ENCODE measurements around the gene INSYN2B.
"Not testable (repeated sequence)": the region's sequence is repeated elsewhere in the genome, so short reads cannot be mapped to it uniquely, and the experiment has no call there.

Gene INSYN2B

GRCh38 chr5:169840405-169840804 lies 139.9 kb downstream of the INSYN2B start:
- no peak for FAIRE-seq

- no peak for FAIRE-seq
These were observed 141.6 kb downstream of the INSYN2B start for GRCh38 chr5:169838688-169839087.

DNA sequence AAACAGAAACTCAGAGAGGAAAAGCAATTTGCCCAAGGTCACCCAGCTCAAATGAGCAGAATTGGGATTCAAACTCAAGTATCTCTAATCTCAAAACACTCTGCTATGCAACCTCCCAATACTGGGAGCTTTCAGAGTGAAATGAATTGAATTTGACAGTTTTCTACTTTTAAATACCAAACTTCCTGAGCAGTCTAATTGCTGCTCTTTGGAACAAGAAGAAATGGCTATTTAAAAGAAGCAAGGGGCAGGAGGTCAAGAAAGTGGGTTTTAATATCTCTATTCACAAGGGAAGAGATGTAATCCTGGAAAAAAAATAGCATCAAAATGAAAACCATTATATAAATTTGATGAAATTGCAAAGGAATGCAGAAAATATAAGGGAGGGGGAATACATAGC lies 142.6 kb downstream of the INSYN2B start:
- FAIRE-seq, result no peak

DNA sequence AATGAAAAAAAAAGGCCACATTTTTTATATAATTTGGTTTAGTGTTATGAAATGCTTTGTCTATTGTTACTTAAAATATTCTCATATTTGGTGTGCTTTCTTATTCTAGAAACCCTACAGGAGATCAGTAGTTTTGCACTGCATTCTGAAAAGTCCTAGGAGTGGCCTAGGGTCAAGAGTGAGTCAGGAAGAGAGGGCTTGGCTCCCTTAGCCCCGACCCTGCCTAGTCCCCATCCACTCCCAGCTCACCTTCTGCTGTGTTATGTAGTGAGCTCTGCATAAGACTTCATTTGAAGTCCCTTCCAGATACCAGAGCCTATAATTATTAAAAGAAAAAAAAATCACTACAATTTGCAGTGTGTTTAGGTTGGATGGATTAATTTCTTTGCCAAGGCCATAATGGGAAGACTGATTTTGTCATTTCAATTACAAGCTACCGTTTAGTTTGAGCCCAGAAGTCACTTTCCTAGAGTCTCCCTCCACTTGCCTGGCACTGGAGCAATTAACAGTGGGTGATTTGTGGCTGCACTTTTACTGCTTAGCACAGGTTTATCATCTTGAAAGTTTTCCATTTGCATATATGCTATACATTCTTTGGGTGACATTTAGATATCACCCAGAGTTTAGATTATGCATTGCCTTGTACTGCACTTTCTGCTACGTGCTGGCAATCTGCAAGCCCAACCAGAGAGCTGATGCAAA lies 143.3 kb downstream of the INSYN2B start:
- no peak for FAIRE-seq

DNA sequence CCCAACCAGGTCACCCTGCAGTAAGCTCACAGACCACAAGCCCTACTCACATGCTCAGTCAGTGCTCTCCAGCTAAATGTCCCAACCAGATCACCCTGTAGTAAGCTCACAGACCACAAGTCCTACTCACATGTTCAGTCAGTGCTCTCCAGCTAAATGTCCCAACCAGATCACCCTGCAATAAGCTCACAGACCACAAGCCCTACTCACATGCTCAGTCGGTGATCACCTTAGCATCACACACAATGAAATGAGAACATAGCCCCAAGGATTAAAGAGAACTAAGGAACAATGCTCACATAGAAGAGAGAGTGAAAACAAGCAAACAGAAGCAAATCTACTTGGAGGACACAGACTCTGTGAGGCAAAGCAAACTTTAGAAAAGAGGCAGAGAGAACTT lies 145.8 kb downstream of the INSYN2B start:
- not testable (repeated sequence) for FAIRE-seq

GRCh38 chr5:169833681-169834292 lies 146.5 kb downstream of the INSYN2B start:
- FAIRE-seq, result not testable (repeated sequence)

DNA sequence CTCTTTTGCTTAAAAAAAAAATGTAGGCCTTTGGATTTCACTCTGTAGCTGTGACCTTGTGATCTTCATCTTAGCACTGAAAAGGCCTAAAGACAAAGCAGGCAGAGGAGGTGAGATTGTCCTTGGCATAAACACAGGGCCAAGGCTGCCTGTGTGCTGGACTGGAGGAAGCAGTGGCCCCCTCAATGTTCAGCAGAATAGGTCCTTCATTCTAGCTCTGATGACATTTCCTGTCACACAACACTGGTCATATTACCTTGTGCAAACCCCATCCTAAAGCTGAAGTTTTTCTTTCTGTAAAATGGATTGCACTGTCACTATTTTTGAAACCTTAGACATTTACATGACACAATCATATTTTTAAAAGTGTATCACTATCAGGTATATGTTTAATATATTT lies 147.4 kb downstream of the INSYN2B start:
- no peak for FAIRE-seq

DNA sequence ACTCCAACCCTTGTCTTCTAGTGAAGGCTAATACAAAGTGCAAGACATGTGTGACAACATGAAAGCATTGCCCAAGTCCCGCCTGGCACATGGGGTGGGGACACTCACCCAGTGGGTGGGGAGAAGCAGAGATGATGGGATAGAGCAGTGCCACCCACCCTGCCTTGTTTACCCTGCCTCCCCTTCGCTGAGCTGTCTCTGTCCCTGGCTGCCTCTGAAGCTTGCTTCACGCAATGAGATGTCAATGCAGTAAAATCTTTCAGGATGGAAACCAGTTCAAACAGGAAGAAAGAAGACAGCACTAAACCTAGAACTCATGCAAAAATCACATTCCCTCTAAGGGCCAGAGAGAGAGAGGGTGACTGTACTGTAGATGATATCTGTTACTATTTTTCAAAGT lies 148.0 kb downstream of the INSYN2B start:
- no peak for FAIRE-seq

DNA sequence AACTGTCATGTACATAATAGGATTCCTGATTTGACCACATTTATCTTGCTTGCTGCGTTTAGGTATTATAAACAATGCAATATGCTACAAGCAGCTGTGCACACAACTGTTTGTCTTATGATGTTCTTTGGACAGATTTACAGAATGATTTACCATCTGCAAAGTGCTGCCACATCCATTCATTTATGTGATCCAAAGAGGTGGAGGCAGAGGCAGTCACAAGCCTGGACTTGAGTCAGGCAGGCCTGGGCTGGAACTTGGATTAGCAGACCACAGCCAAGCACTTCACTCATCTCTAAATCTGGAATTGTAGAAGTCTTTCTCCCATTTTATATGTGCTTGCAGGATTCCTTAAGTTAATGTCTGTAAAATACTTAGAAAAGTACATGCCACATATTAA lies 149.0 kb downstream of the INSYN2B start:
- no peak for FAIRE-seq

- FAIRE-seq, result no peak
These were observed 151.9 kb downstream of the INSYN2B start for GRCh38 chr5:169828385-169828784.

- FAIRE-seq, result no peak
These were observed 152.5 kb downstream of the INSYN2B start for GRCh38 chr5:169827769-169828168.

GRCh38 chr5:169826618-169827017 lies 153.7 kb downstream of the INSYN2B start:
- no peak for FAIRE-seq

- FAIRE-seq, result no peak
These were observed 163.3 kb downstream of the INSYN2B start for GRCh38 chr5:169817031-169817430.

DNA sequence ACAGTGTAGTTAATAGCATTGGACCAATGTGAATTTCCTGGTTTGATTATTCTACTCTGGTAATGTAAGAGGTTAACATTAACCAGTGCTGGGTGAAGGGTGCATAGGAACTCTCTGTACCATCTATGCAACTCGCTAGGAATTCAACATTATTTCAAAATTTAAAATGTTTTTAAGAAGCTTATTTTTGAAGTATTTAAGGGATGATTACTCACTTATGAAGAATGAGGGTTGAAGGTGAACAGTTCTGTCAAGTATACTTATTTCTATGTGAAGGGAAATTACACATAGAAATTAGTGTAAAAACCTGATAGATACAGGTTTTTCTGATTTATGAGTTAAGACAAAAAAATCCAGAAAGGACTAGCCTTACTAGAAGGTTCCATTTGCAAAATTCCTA lies 165.8 kb downstream of the INSYN2B start:
- FAIRE-seq, result no peak

Data from A204.1 (cell line).